WTC11 (cell line): ENCODE data around the gene SCYL1. TPM values are rescaled to one million over a fixed set of nuclear protein-coding genes. Genes with fewer than 3 reads are reported as not detected.

ENCODE experiments used
- ATAC-seq: fragments of 200-7000 bp; cut with Tn5 transposase; 2 replicates; pipeline ENCODE4 v1.10.0; 2021; ENCODE audit warnings: mild to moderate bottlenecking, moderate library complexity
- CTCF ChIA-PET: fragments of 300-600 bp; sonication (Branson Sonifier 250); formaldehyde crosslinking; loops from one replicate; lab custom pipeline; 2021; ENCODE audit warnings: antibody characterized with exemption; lab: Charles Lee
- POLR2A ChIA-PET: fragments of 350-600 bp; sonication (Branson Sonifier 250); formaldehyde crosslinking; loops from one replicate; lab custom pipeline; 2021; ENCODE audit warnings: antibody characterized with exemption; lab: Charles Lee
- DNase-seq: peaks from one replicate; pipeline ENCODE4 v3.0.0; 2021; ENCODE audit warnings: low spot score
- H3K27ac Mint-ChIP-seq: 2 replicates; pipeline ENCODE4 v1.8.0; 2021; ENCODE audit warnings: mixed read lengths
- H3K27me3 Mint-ChIP-seq: 2 replicates; pipeline ENCODE4 v1.8.0; 2021; ENCODE audit warnings: low read depth, mild to moderate bottlenecking, moderate library complexity, mixed read lengths
- H3K36me3 Mint-ChIP-seq: 2 replicates; pipeline ENCODE4 v1.8.0; 2021; ENCODE audit warnings: mixed read lengths
- H3K4me1 Mint-ChIP-seq: 2 replicates; pipeline ENCODE4 v1.8.0; 2022; ENCODE audit warnings: mixed read lengths
- H3K4me3 Mint-ChIP-seq: 2 replicates; pipeline ENCODE4 v1.8.0; 2021; ENCODE audit warnings: mild to moderate bottlenecking, moderate library complexity, mixed read lengths
- H3K9me3 Mint-ChIP-seq: 2 replicates; pipeline ENCODE4 v1.8.0; 2021; ENCODE audit warnings: mixed read lengths
- FOXK1 ChIP-seq: sonication (generic); formaldehyde crosslinking; IDR thresholded peaks from 2 replicates; pipeline ENCODE4 v1.8.0; 2022; ENCODE audit warnings: mild to moderate bottlenecking, moderate library complexity, missing genetic modification reagents
- GABPB1 ChIP-seq: sonication (generic); formaldehyde crosslinking; IDR thresholded peaks from 2 replicates; pipeline ENCODE4 v1.8.1; 2023; ENCODE audit warnings: mild to moderate bottlenecking, missing genetic modification reagents
- JAZF1 ChIP-seq: fragments of 250-450 bp; sonication (Bioruptor Pico); IDR thresholded peaks from 2 replicates; pipeline ENCODE4 v1.9.0; 2021; ENCODE audit warnings: moderate library complexity, mild to moderate bottlenecking, inconsistent platforms
- KAT7 ChIP-seq: sonication (generic); formaldehyde crosslinking; IDR thresholded peaks from 2 replicates; pipeline ENCODE4 v1.8.1; 2023; ENCODE audit warnings: missing genetic modification reagents, mild to moderate bottlenecking, borderline replicate concordance
- MXD4 ChIP-seq: fragments of 250-450 bp; sonication (Bioruptor Pico); IDR thresholded peaks from 2 replicates; pipeline ENCODE4 v1.8.0; 2021; ENCODE audit warnings: mild to moderate bottlenecking, moderate library complexity, borderline replicate concordance
- NR2C2 ChIP-seq: sonication (generic); formaldehyde crosslinking; IDR thresholded peaks from 2 replicates; pipeline ENCODE4 v1.8.0; 2022; ENCODE audit warnings: mild to moderate bottlenecking, missing genetic modification reagents
- RORB ChIP-seq: fragments of 250-450 bp; sonication (Bioruptor Pico); IDR thresholded peaks from 2 replicates; pipeline ENCODE4 v1.9.0; 2021; ENCODE audit warnings: mild to moderate bottlenecking
- TEAD1 ChIP-seq: sonication (generic); formaldehyde crosslinking; IDR thresholded peaks from 2 replicates; pipeline ENCODE4 v1.8.0; 2022; ENCODE audit warnings: mild to moderate bottlenecking, missing genetic modification reagents
- ZNF232 ChIP-seq: sonication (generic); formaldehyde crosslinking; IDR thresholded peaks from 2 replicates; pipeline ENCODE4 v1.8.0; 2022; ENCODE audit warnings: mild to moderate bottlenecking, missing genetic modification reagents
- ZNF263 ChIP-seq: sonication (generic); formaldehyde crosslinking; IDR thresholded peaks from 2 replicates; pipeline ENCODE4 v1.8.1; 2022; ENCODE audit warnings: low read depth, mild to moderate bottlenecking, moderate library complexity, missing genetic modification reagents
- total RNA-seq: library from RNA; stranded (reverse); gene quantifications from 3 replicates; pipeline ENCODE4 v1.2.3, GENCODE V29; 2021
- TF ChIP-seq, protein P1 (sequence below): fragments of 250-450 bp; sonication (Bioruptor Pico); IDR thresholded peaks from 2 replicates; pipeline ENCODE4 v1.9.0; 2021; ENCODE audit warnings: mild to moderate bottlenecking, borderline replicate concordance
- TF ChIP-seq, protein P2 (sequence below): sonication (generic); formaldehyde crosslinking; IDR thresholded peaks from 2 replicates; pipeline ENCODE4 v1.8.1; 2022; ENCODE audit warnings: low read depth, mild to moderate bottlenecking, moderate library complexity, missing genetic modification reagents, borderline replicate concordance
- TF ChIP-seq, protein P3 (sequence below): sonication (generic); formaldehyde crosslinking; IDR thresholded peaks from 2 replicates; pipeline ENCODE4 v1.8.1; 2023; ENCODE audit warnings: mild to moderate bottlenecking, missing genetic modification reagents, moderate library complexity
- TF ChIP-seq, protein P4 (sequence below): fragments of 250-450 bp; sonication (Bioruptor Pico); conservative IDR thresholded peaks from 2 replicates; pipeline ENCODE4 v1.9.0; 2021; ENCODE audit warnings: mild to moderate bottlenecking
- TF ChIP-seq, protein P5 (sequence below): sonication (generic); formaldehyde crosslinking; IDR thresholded peaks from 2 replicates; pipeline ENCODE4 v1.8.1; 2023; ENCODE audit warnings: mild to moderate bottlenecking, missing genetic modification reagents
- TF ChIP-seq, protein P6 (sequence below): fragments of 250-450 bp; sonication (Bioruptor Pico); IDR thresholded peaks from 2 replicates; pipeline ENCODE4 v1.9.0; 2021; ENCODE audit warnings: mild to moderate bottlenecking

Gene SCYL1
- total RNA-seq, 1 experiment from 2014 or later, result 76.8 TPM

DNA sequence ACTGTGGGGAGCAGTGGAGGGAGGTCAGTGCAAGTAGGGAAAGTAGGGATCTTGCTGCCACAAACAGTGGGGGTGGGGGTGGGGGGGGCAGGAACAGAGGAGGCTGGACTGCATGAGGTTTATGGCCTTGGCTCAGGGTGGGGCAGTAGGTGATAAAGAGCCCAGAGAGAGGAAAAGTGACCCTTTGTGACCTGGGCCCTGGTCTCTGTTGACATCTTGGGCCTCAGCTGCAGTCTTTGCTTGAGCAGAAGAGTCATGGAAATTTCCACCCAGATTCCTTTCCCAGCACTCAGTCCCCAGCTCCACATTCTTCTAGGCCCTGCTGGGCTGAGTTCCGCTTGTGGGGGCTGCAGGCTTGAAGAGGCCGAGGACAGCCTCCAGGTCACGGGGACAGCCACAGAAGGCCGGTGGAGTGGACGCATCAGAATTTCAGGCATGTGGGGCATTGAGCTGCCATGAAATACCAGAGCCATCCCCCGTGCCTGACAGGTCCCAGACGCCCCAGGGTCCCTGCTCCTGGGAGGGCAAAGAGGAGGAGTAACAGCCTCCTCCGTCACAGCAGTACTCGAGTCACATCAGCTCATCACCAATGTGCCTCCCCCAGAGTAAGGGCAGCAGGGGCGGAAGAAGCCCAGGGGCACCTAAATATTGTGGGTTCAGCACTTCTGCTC is 35.7 kb upstream of the SCYL1 start (continued):
- no peak for TF ChIP-seq ZNF263
- TF ChIP-seq, protein P1, sequence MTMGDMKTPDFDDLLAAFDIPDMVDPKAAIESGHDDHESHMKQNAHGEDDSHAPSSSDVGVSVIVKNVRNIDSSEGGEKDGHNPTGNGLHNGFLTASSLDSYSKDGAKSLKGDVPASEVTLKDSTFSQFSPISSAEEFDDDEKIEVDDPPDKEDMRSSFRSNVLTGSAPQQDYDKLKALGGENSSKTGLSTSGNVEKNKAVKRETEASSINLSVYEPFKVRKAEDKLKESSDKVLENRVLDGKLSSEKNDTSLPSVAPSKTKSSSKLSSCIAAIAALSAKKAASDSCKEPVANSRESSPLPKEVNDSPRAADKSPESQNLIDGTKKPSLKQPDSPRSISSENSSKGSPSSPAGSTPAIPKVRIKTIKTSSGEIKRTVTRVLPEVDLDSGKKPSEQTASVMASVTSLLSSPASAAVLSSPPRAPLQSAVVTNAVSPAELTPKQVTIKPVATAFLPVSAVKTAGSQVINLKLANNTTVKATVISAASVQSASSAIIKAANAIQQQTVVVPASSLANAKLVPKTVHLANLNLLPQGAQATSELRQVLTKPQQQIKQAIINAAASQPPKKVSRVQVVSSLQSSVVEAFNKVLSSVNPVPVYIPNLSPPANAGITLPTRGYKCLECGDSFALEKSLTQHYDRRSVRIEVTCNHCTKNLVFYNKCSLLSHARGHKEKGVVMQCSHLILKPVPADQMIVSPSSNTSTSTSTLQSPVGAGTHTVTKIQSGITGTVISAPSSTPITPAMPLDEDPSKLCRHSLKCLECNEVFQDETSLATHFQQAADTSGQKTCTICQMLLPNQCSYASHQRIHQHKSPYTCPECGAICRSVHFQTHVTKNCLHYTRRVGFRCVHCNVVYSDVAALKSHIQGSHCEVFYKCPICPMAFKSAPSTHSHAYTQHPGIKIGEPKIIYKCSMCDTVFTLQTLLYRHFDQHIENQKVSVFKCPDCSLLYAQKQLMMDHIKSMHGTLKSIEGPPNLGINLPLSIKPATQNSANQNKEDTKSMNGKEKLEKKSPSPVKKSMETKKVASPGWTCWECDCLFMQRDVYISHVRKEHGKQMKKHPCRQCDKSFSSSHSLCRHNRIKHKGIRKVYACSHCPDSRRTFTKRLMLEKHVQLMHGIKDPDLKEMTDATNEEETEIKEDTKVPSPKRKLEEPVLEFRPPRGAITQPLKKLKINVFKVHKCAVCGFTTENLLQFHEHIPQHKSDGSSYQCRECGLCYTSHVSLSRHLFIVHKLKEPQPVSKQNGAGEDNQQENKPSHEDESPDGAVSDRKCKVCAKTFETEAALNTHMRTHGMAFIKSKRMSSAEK (CRISPR knock-in tag), result no peak
- TF ChIP-seq TEAD1, result peak; percentile 25; the same call in 1 of the 2 replicates
- TF ChIP-seq GABPB1 (CRISPR knock-in tag), result no peak; the same call in 1 of the 2 replicates
- TF ChIP-seq, protein P2, sequence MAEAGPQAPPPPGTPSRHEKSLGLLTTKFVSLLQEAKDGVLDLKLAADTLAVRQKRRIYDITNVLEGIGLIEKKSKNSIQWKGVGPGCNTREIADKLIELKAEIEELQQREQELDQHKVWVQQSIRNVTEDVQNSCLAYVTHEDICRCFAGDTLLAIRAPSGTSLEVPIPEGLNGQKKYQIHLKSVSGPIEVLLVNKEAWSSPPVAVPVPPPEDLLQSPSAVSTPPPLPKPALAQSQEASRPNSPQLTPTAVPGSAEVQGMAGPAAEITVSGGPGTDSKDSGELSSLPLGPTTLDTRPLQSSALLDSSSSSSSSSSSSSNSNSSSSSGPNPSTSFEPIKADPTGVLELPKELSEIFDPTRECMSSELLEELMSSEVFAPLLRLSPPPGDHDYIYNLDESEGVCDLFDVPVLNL (CRISPR knock-in tag), result no peak
- TF ChIP-seq, protein P3, sequence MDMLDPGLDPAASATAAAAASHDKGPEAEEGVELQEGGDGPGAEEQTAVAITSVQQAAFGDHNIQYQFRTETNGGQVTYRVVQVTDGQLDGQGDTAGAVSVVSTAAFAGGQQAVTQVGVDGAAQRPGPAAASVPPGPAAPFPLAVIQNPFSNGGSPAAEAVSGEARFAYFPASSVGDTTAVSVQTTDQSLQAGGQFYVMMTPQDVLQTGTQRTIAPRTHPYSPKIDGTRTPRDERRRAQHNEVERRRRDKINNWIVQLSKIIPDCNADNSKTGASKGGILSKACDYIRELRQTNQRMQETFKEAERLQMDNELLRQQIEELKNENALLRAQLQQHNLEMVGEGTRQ (CRISPR knock-in tag), result peak; percentile 45
- TF ChIP-seq RORB (CRISPR knock-in tag), result no peak

DNA sequence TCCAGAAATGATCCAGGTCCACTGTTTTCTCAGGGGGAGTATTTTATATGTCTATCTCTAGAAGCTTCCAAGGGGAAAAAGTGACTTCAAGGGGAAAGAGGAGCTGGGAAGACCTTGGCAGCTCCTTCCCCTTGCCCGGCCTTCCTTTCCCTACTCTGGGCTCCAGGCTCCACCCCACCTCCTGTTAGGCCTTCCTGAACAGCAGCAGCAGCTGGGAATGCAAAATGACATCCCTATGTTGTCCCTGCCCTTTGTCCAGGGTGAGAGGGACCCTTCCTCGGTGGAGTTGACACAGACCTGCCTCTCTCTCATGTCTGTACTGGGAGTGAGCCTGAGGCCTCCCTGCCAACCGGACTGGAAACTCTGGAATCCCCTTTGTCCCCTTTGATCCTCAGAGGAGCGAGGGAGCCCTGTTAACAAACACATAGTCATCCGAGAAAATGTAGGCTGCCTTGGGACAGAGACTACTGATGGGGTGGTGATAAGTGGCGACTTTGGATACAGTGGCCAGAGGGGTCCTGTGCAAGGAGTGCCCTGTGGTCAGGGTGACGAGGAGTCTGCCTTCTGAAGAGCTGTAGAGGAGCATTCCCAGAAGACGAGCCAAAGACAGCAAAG is 35.1 kb upstream of the SCYL1 start:
- no peaks in the 10 kb centered on the region for H3K36me3 Mint-ChIP-seq
- DNase-seq (no peak), ATAC-seq (no peak)
- peaks cover 4% of the 10 kb centered on the region for H3K27me3 Mint-ChIP-seq
- H3K27ac Mint-ChIP-seq, result peak overlapping the region; percentile 100
- no peaks in the 10 kb centered on the region for H3K9me3 Mint-ChIP-seq
- ChIA-PET POLR2A (interaction anchor here (0.9 to 11.6 kb wide), 7 partner anchors 10 to 71 kb away, joined by 3 to 502 read pairs (median 38); partner anchors contain the start of genes MALAT1 and NEAT1), CTCF (interaction anchor here (0.6 to 8.9 kb wide), 12 partner anchors 7 to 333 kb away, joined by 3 to 129 read pairs (median 14); partner anchors contain the start of genes FAM89B and NEAT1)
- H3K4me1 Mint-ChIP-seq, result peaks cover 97% of the 10 kb centered on the region
- no peak for TF ChIP-seq KAT7 (CRISPR knock-in tag)
- peak overlapping the region; percentile 24 for H3K4me3 Mint-ChIP-seq

DNA sequence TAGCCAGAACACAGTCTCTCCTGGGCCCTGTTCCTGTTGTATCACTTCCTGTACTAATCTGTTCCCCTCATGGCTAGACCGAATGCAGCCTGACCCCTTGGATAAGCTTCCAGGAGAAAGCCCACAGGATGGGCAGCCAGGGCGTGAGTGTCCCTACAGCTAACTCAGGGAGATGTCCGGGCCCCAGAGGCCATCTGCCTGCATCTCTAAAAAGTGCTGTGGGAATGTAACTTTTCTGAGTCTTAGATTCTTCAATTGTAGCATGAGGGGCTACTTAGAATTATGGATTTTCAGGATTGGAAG is 33.8 kb upstream of the SCYL1 start:
- no peaks in the 10 kb centered on the region for H3K36me3 Mint-ChIP-seq
- peaks cover 4% of the 10 kb centered on the region for H3K27me3 Mint-ChIP-seq
- DNase-seq (peak; percentile 10), ATAC-seq (no peak)
- 0 out of 2 replicates have a peak overlapping the region, but pooled peaks have one; percentile 32 for H3K27ac Mint-ChIP-seq
- H3K9me3 Mint-ChIP-seq, result no peaks in the 10 kb centered on the region
- POLR2A ChIA-PET, result interaction anchor here (1.4 to 11.6 kb wide), 4 partner anchors 8 to 71 kb away, joined by 3 to 502 read pairs (median 142); partner anchors contain the start of gene MALAT1
- CTCF ChIA-PET, result interaction anchor here (1.0 to 8.9 kb wide), 5 partner anchors 12 to 325 kb away, joined by 3 to 129 read pairs (median 7); no protein-coding TSS in a partner anchor
- no peak overlapping the region for H3K4me3 Mint-ChIP-seq
- H3K4me1 Mint-ChIP-seq, result peaks cover 87% of the 10 kb centered on the region
- no peak for TF ChIP-seq ZNF232 (CRISPR knock-in tag)
- no peak for TF ChIP-seq MXD4 (CRISPR knock-in tag)
- TF ChIP-seq FOXK1 (CRISPR knock-in tag), result no peak
- TF ChIP-seq RORB (CRISPR knock-in tag), result no peak
- TF ChIP-seq JAZF1 (CRISPR knock-in tag), result no peak
- TF ChIP-seq, protein P4, sequence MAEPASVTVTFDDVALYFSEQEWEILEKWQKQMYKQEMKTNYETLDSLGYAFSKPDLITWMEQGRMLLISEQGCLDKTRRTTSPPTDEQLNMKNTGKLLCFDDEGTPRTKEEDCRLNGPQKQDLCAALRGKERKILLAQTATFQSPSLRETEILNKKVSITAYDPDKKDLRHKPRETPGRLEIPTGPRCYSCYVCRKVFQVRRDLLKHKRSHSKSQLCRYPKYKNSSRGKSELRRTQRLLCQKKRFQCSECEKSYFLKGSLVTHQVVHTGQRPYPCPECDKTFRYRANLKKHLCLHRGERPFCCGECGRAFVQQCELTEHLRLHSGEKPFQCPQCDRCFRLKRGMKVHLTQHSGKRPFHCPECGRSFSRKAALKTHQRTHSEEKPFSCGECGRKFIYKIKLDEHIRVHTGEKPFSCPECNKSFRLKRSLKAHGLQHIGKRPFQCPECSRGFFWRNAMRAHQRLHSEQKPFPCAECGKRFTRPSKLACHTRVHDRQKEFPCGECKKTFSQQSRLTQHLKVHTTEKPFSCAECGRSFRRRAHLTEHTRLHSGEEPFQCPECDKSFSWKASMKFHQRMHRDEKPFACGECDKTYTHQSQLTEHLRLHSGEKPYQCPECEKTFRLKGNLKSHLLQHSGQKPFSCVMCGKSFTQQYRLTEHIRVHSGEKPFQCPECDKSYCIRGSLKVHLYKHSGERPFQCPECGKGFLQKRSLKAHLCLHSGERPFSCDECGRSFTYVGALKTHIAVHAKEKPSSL (CRISPR knock-in tag), result no peak
- TF ChIP-seq, protein P5, sequence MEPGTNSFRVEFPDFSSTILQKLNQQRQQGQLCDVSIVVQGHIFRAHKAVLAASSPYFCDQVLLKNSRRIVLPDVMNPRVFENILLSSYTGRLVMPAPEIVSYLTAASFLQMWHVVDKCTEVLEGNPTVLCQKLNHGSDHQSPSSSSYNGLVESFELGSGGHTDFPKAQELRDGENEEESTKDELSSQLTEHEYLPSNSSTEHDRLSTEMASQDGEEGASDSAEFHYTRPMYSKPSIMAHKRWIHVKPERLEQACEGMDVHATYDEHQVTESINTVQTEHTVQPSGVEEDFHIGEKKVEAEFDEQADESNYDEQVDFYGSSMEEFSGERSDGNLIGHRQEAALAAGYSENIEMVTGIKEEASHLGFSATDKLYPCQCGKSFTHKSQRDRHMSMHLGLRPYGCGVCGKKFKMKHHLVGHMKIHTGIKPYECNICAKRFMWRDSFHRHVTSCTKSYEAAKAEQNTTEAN (CRISPR knock-in tag), result no peak
- TF ChIP-seq, protein P6, sequence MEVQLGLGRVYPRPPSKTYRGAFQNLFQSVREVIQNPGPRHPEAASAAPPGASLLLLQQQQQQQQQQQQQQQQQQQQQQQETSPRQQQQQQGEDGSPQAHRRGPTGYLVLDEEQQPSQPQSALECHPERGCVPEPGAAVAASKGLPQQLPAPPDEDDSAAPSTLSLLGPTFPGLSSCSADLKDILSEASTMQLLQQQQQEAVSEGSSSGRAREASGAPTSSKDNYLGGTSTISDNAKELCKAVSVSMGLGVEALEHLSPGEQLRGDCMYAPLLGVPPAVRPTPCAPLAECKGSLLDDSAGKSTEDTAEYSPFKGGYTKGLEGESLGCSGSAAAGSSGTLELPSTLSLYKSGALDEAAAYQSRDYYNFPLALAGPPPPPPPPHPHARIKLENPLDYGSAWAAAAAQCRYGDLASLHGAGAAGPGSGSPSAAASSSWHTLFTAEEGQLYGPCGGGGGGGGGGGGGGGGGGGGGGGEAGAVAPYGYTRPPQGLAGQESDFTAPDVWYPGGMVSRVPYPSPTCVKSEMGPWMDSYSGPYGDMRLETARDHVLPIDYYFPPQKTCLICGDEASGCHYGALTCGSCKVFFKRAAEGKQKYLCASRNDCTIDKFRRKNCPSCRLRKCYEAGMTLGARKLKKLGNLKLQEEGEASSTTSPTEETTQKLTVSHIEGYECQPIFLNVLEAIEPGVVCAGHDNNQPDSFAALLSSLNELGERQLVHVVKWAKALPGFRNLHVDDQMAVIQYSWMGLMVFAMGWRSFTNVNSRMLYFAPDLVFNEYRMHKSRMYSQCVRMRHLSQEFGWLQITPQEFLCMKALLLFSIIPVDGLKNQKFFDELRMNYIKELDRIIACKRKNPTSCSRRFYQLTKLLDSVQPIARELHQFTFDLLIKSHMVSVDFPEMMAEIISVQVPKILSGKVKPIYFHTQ (CRISPR knock-in tag), result no peak
- no peak for TF ChIP-seq NR2C2
